HG03175 (cell line): ENCODE results near the gene SLC38A5.
"Not testable (repeated sequence)": the region's sequence is repeated elsewhere in the genome, so short reads cannot be mapped to it uniquely, and the experiment has no call there.

ENCODE experiments used
- ATAC-seq: cut with Tn5 transposase; IDR thresholded peaks from one replicate; pipeline ENCODE4 v1.9.1; 2021; ENCODE audit warnings: mild to moderate bottlenecking, moderate library complexity; ENCODE audit not compliant: unreplicated experiment

SLC38A5 gene

DNA sequence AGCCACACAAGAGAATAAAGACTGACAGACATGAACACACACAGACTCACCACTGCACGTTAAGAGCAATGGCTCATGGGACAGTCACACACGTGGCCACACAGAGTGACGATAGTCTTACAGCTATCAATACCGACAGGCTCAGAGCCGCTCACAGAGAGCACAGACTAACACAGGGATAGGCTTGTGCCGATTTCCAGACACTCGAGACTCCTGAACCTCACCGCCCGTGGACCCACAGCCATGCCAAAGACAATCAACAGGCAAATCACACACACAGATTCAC is 716 bp upstream of the SLC38A5 start:
- ATAC-seq: no peak

DNA sequence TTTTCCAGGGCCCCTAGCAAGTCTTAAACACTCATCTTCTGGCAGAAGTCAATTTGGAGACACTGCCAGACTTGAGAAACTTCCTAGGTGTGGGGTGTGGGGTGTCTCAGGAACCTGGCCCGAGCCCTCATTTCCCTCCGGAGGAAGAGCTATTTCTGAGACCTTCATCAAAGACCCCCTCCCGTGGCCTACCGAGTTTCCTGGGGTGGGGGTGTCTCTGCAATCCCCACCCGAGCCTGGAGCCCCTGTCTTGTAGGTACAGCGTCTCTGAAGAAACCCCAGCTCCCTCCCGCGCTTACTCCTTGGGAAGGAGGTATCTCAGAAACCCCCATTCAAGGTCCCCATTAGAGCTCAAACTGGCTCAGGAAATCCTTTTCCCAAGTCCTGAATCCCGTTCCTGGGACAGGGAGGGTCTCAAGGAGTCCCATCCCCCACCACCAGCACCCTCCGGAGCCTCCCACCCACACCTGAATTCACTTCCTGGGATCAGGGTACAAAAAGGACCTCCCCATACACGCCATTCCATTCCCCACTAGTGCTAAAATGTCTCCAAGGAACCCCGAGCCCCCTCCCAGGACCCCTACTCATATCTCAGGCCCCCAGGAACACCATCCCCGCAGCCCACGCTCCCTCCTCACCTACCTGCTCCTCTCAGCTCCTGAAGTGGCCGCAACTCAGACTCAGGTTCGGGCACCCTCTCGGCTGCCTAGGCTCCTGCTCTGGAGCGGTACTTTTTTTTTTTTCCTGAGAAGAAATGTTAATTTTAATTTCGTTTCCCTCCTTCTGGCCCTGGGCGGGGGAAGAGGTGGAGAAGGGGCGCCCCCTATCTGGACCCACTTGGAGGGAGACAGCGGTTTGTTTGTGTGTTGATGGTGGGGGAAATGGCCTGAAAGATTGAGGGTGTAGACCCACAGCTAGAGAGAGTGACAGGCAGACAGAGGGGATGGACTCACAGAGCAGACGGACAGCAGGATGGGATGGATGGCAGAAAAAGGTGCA is 1.1 kb downstream of the SLC38A5 start:
- no peak for ATAC-seq

DNA sequence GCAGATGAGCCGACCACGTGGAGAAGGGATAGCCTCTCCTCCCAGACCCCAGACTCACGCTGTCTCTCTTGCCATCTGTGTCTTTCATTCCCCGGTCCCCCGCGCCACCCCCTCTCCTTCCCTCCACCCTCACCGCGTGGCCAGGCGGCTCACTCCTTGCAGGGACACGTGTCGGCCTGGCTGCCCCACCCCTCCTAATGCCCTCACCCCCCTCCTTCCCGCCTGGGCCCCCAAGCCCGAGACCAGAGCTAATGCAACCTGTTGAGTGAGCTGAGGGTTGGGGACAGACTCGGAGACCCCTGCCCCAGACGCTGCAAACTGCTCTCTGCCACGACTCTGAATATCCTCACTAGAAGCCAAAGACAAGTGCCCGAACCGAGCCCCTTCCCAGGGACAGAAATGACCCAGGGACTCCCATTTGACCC is 1.8 kb downstream of the SLC38A5 start:
- ATAC-seq: no peak

DNA sequence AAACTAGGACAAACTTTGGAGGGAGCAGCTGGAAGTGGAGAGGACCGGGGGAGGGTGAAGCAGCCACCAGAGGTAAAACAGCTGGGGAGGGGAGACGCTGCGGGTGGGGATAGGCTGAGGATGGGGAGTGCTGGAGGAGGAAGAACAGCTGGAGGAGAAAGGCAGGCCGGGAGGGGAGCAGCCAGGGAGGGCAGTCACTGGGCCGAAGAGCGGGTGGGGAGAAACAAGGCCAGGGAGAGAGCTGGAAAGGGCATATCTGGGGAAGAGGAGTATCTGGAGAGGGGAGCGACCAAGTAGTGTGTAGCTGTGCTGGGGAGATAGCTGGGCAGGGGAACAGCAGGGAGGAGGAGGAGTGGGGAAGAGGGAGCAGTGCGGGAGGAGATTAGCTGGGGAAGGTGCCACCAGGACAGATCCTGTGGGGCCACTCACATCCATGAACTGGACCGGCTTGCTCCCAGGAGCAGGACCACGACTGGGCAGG is 2.7 kb downstream of the SLC38A5 start:
- no peak for ATAC-seq

DNA sequence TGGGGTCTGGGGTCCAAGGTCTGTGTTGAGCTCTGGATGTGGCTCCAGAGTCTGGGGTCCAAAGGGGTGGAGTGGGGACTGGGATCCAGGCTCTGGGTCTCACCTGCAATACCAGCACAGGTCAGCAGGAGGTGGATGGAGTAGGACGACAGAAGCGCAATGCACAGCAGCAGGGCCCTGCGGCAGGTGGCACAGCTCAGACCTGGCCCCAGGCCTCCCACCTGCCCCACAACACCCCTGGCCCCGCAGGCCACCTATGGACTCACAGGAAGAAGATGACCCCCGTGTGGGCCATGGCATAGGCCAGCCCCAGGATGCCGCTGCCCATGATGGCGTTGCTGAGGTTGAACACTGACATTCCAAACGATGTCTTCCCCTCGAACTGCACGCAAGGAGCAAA is 3.4 kb downstream of the SLC38A5 start:
- ATAC-seq: no peak

DNA sequence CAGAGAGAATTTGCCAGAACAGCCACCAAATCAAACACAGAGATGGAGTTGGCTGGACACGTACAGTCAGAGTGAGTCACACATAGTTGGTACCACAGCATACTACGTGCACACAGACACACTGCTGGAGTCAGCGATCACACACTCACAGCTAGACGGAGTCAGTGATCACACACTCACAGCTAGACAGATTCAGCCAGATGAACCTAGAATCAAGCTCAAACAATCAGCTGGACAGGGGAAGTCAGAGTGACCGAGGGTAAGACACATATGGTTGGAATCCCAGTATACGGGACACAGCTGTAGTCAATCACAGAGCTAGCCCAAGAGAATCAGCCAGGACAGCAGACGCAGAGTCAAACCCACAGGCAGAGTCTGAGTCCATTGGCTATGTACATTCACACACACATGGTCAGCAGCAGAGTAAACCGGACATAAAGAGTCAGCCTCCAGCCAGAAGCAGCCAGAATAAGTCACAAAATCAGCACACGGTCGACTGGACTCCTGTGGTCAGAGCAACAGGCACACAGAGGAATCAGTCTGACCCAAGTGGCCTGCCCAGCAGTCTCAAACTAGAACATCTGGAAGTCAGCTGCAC is 4.6 kb downstream of the SLC38A5 start:
- no peak for ATAC-seq

DNA sequence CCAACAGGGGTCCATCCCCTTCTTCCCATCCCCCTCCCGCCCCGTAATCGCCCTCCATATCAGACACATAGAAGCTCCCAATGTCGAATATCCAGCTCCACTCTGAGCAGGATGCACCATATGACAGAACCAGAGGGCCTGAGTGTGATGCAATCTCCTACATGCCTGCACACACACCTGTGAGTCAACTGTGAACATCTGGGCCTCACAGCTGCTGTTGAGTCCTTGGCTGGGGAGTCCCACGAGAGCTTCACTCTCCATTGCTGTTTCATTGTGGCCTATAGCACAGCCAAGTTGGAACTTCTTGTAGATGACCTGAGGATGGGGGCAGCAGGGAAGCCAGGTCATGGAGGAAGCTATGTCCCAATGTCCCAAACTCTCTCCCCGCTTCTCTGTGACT is 8.2 kb downstream of the SLC38A5 start:
- ATAC-seq: no peak

DNA sequence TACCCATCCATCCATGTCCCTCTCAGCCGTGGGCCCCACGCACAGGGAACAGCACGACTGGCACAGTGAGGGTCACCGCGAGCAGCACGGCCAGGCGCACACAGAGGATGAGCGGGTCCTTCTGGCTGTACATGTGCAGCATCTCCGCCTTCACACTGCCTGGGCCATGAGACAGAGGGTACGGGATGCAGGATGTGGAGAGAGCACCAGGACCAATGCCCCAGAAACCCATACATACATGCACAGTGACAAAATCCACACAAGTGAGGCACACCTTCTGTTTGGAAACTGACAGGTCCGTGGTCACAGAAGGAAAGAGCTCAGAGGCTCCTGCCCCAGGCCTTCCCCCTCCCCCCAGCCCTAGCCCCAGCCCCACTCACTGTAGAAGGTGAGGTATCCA is 9.5 kb downstream of the SLC38A5 start:
- no peak for ATAC-seq

DNA sequence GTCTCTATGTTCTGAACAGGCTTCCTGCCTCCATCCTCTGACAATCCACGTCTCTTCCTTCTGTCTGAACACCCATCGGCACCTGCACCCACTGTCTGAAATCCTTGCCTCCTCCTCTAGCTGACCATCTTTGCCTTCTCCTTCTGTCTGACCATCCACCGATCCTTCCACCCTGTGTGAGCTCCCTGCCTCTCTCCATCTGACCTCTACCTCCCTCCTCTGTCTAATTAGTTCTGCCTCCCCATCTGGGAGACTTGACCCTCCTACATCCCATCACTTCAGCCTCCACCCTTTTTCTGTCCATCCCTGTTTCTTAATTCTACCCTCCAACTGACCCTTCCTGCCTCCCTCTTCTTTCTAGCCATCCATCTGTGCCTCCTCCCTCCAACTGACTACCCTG is 10.0 kb downstream of the SLC38A5 start:
- no peak for ATAC-seq

DNA sequence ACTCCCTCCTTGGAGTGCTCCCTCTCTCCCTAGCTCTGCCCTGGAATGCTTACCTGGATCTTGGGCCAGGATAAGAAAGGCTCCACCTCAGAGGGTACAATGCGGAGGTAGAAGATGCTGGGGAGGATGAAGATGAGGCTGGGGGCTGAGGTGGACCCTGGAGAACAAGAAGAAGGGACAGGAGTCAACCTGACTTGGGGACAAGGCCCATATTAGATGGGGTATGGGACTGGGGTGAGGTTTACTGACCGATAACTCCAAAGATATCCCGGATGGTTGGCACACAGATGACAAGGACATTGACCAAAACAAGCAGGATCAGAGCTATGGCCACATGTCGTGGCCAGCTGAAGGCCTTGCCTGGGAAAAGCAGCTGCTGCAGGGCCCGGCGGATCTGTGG is 10.6 kb downstream of the SLC38A5 start:
- ATAC-seq: no peak

DNA sequence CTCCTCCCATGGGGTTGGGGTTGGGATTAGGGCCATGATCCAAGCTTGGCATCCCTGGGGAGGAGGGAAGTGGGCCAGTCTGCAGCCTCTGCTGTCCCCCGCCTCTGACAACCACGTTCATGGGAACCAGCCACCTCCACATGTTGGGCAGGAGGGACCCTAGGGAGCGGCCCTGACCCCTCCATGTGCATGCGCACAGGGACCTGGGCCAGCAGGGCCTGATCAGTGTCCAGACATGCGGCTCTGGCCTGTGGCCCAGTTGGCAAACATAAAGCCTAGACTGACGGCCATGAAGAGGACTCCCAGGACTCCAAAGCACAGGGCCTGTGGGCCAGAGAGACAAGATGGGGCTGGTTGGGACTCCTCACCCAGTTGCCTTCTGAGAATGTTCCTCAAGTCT is 11.3 kb downstream of the SLC38A5 start:
- ATAC-seq: no peak

DNA sequence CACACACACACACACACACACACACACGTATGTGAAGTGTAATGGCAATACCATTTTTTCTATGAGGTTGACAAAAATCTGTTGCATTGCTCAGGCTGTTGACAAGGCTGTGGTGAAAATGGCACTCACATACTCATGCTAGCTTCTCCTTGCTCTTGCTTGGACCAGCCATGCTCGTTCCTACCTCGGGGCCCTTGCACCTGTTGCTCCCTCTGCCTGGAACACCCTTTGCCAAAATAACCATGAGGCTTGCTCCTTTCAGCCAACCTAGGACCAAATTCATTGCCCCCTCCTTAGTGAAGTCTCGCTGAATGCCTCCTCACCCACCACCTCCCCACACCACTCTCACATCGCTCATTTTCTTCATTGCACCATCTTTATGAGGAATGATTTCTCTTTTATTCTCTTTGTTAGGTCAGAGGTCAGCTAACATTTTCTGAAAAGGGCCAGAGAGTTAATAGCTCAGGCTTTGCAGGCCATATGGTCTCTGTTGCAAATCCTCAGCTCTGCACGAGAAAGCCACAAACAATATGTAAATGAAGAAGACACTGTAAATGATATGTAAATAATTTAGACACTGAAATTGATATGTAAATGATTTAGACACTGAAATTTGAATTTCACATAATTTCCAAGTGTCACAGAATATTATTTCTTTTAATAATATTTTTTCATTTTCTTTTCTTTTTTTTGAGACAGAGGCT is 13.3 kb downstream of the SLC38A5 start:
- ATAC-seq: no peak

DNA sequence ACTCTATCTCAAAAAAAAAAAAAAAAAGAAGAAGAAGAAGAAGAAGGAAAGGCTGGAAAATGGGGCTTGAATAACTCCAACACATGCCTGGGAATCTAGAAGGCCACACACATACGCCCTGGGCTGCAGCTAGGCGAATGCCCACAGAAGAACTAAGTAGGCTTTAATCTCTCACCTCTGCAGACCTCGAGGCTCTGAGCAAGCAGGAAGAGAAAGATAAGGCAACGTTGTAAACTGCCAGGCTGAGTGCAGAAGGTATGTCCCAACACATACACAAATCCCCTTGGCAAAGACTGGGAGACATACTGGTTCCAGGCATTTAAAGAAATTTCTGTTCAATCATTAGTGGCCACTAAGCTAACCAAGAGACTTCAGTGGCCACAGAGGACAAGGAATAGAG is 18.4 kb downstream of the SLC38A5 start:
- ATAC-seq: no peak

DNA sequence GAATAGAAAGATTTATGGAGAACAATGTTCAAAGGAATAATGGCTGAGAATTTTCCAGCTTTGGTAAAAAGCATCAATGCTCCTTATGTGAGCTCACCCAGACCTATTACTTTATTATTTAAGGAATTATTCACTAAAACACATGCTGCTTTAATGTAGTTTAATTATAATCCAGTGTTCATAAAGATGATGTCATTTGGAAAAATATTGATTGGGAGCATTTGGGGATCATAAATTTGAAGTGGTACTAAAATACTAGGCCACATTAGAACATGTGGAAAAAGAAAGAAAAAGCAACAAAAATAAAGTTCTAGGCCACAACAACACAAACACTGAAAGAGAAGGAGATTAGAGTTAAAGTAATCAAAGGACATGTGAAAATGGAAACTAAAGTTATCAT is 20.0 kb downstream of the SLC38A5 start:
- ATAC-seq: no peak

DNA sequence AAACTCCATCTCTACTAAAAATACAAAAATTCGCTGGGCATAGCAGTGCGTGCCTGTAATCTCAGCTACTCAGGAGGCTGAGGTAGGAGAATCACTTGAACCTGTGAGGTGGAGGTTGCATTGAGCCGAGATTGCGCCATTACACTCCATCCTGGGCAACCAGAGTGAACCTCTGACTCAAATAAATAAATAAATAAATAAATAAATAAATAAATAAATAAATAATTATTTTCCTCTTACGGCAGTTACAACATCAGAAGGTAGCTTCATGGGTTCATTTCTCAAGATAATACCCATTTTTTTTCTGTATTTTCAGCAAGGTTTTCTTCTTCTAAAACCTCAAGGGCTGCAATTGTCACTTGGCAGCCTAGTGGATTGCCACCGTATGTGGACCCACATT is 22.9 kb downstream of the SLC38A5 start:
- ATAC-seq: not testable (repeated sequence)

DNA sequence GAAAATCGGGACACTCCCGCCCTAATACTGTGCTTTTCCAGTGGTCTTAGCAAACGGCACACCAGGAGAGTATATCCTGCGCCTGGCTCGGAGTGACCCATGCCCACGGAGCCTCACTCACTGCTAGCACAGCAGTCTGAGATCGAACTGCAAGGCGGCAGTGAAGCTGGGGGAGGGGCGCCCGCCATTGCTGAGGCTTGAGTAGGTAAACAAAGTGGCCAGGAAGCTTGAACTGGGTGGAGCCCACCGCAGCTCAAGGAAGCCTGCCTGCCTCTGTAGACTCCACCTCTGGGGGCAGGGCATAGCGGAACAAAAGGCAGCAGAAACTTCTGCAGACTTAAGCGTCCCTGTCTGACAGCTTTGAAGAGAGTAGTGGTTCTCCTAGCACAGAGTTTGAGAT is 36.3 kb downstream of the SLC38A5 start:
- not testable (repeated sequence) for ATAC-seq

DNA sequence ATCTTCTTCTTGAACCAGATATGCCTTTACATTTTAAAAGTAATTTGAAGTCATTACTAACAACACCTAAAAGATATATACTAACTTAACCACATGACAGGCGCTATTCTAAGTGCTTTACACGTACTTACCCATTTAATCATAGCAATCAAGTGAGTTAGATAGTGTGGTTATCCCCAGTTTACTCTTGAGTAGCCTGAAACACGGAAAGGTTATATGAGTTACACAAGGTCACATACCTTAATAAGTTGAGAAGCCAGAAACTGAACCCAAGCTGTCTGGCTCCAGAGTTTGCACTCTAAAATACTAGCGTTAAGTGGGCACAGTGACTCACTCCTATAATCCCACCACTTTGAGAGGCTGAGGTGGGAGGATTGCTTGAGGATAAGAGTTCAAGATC is 39.9 kb downstream of the SLC38A5 start:
- ATAC-seq: not testable (repeated sequence)

DNA sequence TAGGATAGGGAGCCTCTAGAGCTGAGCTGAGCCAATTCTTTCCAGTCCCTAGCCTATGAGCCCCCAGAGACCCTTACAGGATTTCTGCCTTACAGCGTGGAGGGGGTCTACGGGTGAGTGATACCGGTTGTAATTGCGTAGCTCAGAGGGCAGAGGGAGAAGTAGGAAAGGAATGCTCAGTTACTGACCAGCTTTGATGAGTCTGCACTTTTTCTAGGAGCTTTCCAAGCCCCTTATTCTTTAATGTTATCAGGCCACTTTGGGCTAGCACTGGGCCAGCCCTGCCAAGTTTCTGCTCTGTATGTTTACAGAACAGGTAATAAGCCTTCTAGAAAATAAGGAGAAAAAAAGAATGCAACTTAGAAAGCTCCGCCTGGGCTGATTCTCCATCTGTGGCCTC is 40.5 kb downstream of the SLC38A5 start:
- not testable (repeated sequence) for ATAC-seq

DNA sequence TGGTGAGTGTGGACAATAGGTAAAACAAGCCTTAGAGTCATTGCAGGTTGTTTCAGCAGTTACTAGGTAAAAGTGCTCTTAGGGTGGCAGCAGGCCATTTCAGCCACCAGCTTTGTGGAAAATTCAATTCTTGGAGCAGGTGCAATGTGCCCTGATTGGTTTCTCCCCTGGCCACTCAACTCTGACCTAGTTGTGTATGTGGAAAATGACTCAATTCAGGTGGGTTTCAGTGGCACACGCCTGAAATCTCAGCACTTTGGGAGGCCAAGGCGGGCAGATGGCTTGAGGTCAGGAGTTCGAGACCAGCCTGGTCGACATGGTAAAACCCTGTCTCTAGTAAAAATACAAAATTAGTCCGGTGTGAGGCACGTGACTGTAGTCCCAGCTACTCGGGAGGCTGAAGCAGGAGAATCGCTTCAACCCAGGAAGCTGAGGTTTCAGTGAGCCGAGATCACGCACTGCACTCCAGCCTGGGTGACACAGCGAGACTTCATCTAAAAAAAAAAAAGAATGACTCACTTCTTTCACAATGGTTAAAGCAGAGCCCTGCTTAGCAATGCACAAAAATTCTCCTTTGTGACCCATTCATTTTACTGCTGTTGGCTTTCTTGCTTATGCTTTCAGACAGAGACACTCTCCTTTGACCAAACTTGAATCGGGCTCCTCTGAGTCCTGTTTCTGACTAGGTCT is 42.9 kb downstream of the SLC38A5 start:
- not testable (repeated sequence) for ATAC-seq

DNA sequence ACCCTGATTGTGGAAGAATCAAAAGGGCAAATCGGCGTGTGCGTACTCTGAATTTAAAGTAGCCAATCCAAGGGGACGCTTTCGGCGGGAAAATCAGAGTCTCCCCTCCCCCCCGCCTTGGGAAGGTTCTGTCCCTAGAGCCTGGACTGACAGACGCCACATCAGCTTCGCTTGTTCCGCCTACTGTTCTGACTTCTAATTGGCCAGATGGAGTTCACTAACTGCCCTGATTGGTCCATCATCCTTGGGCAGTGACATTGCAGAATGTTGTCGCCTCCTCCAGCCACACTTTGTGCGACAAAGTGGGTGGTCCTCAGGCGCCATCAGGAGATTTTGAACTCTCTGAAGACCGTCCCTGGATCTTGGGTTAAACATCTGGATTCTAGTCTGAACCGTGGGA is 58.2 kb downstream of the SLC38A5 start, which contains the start of gene SSX4B:
TSS of gene SSX4B (minus strand) at position 101 of the 400 bp plus-strand sequence. CDS start 588 bp downstream, outside the sequence.
- ATAC-seq: not testable (repeated sequence)
